Stomach smooth muscle (tissue), 2 donors: ENCODE data around the gene PSD4.

Experiments
- H3K27ac ChIP-seq: one replicate; pipeline ENCODE4 v1.7.0; 2013; ENCODE audit warnings: mild to moderate bottlenecking, low read length, inconsistent platforms
- H3K27me3 ChIP-seq, 2 donors: one replicate each; pipeline ENCODE4 v1.7.0; 2013; ENCODE audit warnings: low read length in 2 of 2; ENCODE audit not compliant: insufficient read depth in 2 of 2, control insufficient read depth in 1 of 2
- H3K36me3 ChIP-seq, 2 donors: one replicate each; pipeline ENCODE4 v1.7.0; 2013; ENCODE audit warnings: low read length in 2 of 2; ENCODE audit not compliant: control insufficient read depth in 2 of 2, insufficient read depth in 2 of 2
- H3K4me1 ChIP-seq: one replicate; pipeline ENCODE4 v1.7.0; 2013; ENCODE audit warnings: low read length; ENCODE audit not compliant: control insufficient read depth, insufficient read depth
- H3K4me3 ChIP-seq, 2 donors: one replicate each; pipeline ENCODE4 v1.7.0; 2013; ENCODE audit warnings: low read length in 2 of 2
- H3K9ac ChIP-seq, 2 donors: one replicate each; pipeline ENCODE4 v1.7.0; 2013; ENCODE audit warnings: low read length in 2 of 2, mild to moderate bottlenecking in 1 of 2
- H3K9me3 ChIP-seq, 2 donors: one replicate each; pipeline ENCODE4 v1.7.0; 2013; ENCODE audit warnings: low read length in 2 of 2; ENCODE audit not compliant: control insufficient read depth in 2 of 2
- donor health status: healthy.
- donor health status: Pancreatic carcinoma.

PSD4 gene

GRCh38 chr2:113236367-113237159 lies 62.8 kb downstream of the PSD4 start:
- Histone ChIP-seq H3K4me3 (peak overlapping the region in 1 of 2 donors; percentile 27), H3K9me3 (no peaks in the 10 kb centered on the region), H3K9ac (no peak overlapping the region), H3K27me3 (no peaks in the 10 kb centered on the region), H3K27ac (no peak overlapping the region), H3K4me1 (peaks cover 19% of the 10 kb centered on the region), H3K36me3 (no peaks in the 10 kb centered on the region)

- Histone ChIP-seq H3K9me3 (no peaks in the 10 kb centered on the region), H3K4me3 (no peak overlapping the region), H3K27me3 (no peaks in the 10 kb centered on the region), H3K4me1 (peaks cover 22% of the 10 kb centered on the region), H3K36me3 (no peaks in the 10 kb centered on the region), H3K27ac (no peak overlapping the region), H3K9ac (no peak overlapping the region)
Measured at GRCh38 chr2:113237604-113238160, 63.9 kb downstream of the PSD4 start.

- no peaks in the 10 kb centered on the region for H3K27me3 ChIP-seq
- no peaks in the 10 kb centered on the region for H3K36me3 ChIP-seq
- H3K9ac ChIP-seq: no peak overlapping the region
- H3K9me3 ChIP-seq: no peaks in the 10 kb centered on the region
- H3K4me1 ChIP-seq: peaks cover 22% of the 10 kb centered on the region
- peak overlapping the region; percentile 37 for H3K27ac ChIP-seq
- no peak overlapping the region for H3K4me3 ChIP-seq
Measured at GRCh38 chr2:113238871-113239839, 65.4 kb downstream of the PSD4 start.

GRCh38 chr2:113240150-113240914 lies 66.6 kb downstream of the PSD4 start:
- H3K4me1 ChIP-seq: peaks cover 22% of the 10 kb centered on the region
- no peaks in the 10 kb centered on the region for H3K36me3 ChIP-seq
- H3K27me3 ChIP-seq: no peaks in the 10 kb centered on the region
- no peaks in the 10 kb centered on the region for H3K9me3 ChIP-seq
- peak overlapping the region; percentile 37 for H3K27ac ChIP-seq
- no peak overlapping the region for H3K9ac ChIP-seq
- peak overlapping the region in 1 of 2 donors; percentile 44 for H3K4me3 ChIP-seq

GRCh38 chr2:113240915-113241911 lies 67.4 kb downstream of the PSD4 start:
- H3K27me3 ChIP-seq: no peaks in the 10 kb centered on the region
- no peak overlapping the region for H3K4me3 ChIP-seq
- no peak overlapping the region for H3K9ac ChIP-seq
- H3K9me3 ChIP-seq: no peaks in the 10 kb centered on the region
- no peak overlapping the region for H3K27ac ChIP-seq
- H3K4me1 ChIP-seq: peaks cover 22% of the 10 kb centered on the region
- no peaks in the 10 kb centered on the region for H3K36me3 ChIP-seq

- H3K27me3 ChIP-seq: no peaks in the 10 kb centered on the region
- H3K36me3 ChIP-seq: no peaks in the 10 kb centered on the region
- H3K9ac ChIP-seq: no peak overlapping the region
- peaks cover 22% of the 10 kb centered on the region for H3K4me1 ChIP-seq
- no peak overlapping the region for H3K27ac ChIP-seq
- H3K4me3 ChIP-seq: no peak overlapping the region
- no peaks in the 10 kb centered on the region for H3K9me3 ChIP-seq
Measured at GRCh38 chr2:113242327-113242726, 68.6 kb downstream of the PSD4 start.

GRCh38 chr2:113245276-113245711 lies 71.5 kb downstream of the PSD4 start:
- Histone ChIP-seq H3K4me1 (peaks cover 15% of the 10 kb centered on the region), H3K27ac (no peak overlapping the region)

GRCh38 chr2:113246606-113247005 lies 72.8 kb downstream of the PSD4 start:
- no peaks in the 10 kb centered on the region for H3K27me3 ChIP-seq
- no peaks in the 10 kb centered on the region for H3K9me3 ChIP-seq
- no peak overlapping the region for H3K9ac ChIP-seq
- H3K4me1 ChIP-seq: peaks cover 2% of the 10 kb centered on the region
- H3K36me3 ChIP-seq: no peaks in the 10 kb centered on the region
- H3K27ac ChIP-seq: no peak overlapping the region
- H3K4me3 ChIP-seq: no peak overlapping the region

More at GRCh38 chr2:113245276-113245711, 71.5 kb downstream of the PSD4 start:
- Histone ChIP-seq H3K4me3 (no peak overlapping the region), H3K27me3 (no peaks in the 10 kb centered on the region), H3K9me3 (no peaks in the 10 kb centered on the region), H3K36me3 (no peaks in the 10 kb centered on the region), H3K9ac (no peak overlapping the region)

- H3K4me3 ChIP-seq: no peak overlapping the region
- no peaks in the 10 kb centered on the region for H3K4me1 ChIP-seq
- H3K27ac ChIP-seq: no peak overlapping the region
- H3K9ac ChIP-seq: peak overlapping the region in 1 of 2 donors; percentile 28
- no peaks in the 10 kb centered on the region for H3K36me3 ChIP-seq
- H3K27me3 ChIP-seq: peaks cover 0 to 4% of the 10 kb centered on the region in 2 donors
- H3K9me3 ChIP-seq: no peaks in the 10 kb centered on the region
Measured at GRCh38 chr2:113248997-113249770, 75.4 kb downstream of the PSD4 start.
